ENCODE results near the gene ADCY1. TPM values are rescaled to one million over a fixed set of nuclear protein-coding genes. Genes with fewer than 3 reads are reported as not detected.

ADCY1 gene
- total RNA-seq, 4 donors from 2014 or later, result 0.15 to 0.72 (median 0.26) TPM

DNA sequence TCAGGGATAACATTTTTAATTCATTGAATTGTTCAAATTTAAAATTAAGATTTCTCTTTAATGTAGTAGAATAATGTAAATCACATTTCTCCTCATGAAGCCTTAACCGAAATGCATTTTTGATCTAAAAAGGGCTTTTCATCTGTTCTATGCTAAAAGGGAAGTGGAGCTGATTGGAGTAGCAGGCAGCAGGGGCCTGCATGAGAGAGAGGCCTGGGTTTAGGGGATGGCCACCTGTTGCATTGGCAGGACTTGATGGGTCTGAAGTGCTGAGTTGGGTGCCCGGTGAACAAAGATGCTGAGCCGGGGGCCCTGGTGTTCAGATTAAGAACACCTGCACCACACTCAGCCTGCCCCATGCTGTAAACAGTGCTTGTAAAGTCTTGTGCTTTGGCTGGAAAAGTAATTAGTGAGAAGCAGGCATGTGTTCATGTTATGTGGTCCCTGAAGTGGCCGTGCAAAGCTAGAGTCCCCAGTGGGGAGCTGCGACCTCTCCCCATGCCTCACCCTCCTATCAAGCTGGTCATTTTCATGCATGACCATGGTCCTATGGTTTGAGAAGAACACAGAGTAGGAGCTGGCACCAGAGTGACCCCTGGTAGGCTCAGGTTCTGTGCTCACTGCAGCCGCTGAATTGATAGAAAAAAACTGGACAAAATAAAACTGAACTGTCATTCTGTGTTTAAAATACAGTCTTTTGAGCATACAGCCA, 124.3 kb downstream of the ADCY1 start:
- H3K27ac ChIP-seq, result no peak overlapping the region
- no peak overlapping the region for H3K4me3 ChIP-seq
- TF ChIP-seq EP300 (IDR thresholded peaks at IDR 0.05), result no peak
- 88% methylated on average over 4 of the region's 6 CpGs for WGBS
- H3K9me3 ChIP-seq, result no peaks in the 10 kb centered on the region
- no peaks in the 10 kb centered on the region for H3K27me3 ChIP-seq
- DNase-seq (ENCODE audit: low spot score in 2 of 2), result peak in 1 of 2 donors; percentile 37
- H3K36me3 ChIP-seq, result no peaks in the 10 kb centered on the region
- no peaks in the 10 kb centered on the region for H3K4me1 ChIP-seq

DNA sequence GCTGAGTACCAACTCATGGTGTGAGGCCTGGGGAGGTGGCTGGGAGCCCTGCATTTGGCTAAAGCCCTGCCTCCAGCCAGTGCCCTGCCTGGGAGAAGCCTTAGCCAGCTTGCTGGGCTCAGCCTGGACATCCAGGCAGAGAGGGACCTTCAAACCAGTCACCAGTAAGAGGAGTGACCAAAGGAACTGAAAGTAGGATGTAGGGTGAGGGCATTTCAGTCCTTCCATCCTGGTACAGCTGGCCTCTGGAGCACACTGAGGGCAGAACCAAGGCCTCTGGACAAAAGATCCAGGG, 124.8 kb downstream of the ADCY1 start:
- no peaks in the 10 kb centered on the region for H3K4me1 ChIP-seq
- H3K9me3 ChIP-seq, result no peaks in the 10 kb centered on the region
- DNase-seq (ENCODE audit: low spot score in 2 of 2), result peak in 1 of 2 donors; percentile 24
- H3K27me3 ChIP-seq, result no peaks in the 10 kb centered on the region
- no peaks in the 10 kb centered on the region for H3K36me3 ChIP-seq
- no peak for TF ChIP-seq EP300 (IDR thresholded peaks at IDR 0.05)
- no peak for TF ChIP-seq POLR2AphosphoS5 (IDR thresholded peaks at IDR 0.05)
- no peak for TF ChIP-seq POLR2A (IDR thresholded peaks at IDR 0.05)
- TF ChIP-seq, protein P1, sequence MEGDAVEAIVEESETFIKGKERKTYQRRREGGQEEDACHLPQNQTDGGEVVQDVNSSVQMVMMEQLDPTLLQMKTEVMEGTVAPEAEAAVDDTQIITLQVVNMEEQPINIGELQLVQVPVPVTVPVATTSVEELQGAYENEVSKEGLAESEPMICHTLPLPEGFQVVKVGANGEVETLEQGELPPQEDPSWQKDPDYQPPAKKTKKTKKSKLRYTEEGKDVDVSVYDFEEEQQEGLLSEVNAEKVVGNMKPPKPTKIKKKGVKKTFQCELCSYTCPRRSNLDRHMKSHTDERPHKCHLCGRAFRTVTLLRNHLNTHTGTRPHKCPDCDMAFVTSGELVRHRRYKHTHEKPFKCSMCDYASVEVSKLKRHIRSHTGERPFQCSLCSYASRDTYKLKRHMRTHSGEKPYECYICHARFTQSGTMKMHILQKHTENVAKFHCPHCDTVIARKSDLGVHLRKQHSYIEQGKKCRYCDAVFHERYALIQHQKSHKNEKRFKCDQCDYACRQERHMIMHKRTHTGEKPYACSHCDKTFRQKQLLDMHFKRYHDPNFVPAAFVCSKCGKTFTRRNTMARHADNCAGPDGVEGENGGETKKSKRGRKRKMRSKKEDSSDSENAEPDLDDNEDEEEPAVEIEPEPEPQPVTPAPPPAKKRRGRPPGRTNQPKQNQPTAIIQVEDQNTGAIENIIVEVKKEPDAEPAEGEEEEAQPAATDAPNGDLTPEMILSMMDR (IDR thresholded peaks at IDR 0.05), result no peak
- no peak overlapping the region for H3K27ac ChIP-seq
- H3K4me3 ChIP-seq, result no peak overlapping the region

DNA sequence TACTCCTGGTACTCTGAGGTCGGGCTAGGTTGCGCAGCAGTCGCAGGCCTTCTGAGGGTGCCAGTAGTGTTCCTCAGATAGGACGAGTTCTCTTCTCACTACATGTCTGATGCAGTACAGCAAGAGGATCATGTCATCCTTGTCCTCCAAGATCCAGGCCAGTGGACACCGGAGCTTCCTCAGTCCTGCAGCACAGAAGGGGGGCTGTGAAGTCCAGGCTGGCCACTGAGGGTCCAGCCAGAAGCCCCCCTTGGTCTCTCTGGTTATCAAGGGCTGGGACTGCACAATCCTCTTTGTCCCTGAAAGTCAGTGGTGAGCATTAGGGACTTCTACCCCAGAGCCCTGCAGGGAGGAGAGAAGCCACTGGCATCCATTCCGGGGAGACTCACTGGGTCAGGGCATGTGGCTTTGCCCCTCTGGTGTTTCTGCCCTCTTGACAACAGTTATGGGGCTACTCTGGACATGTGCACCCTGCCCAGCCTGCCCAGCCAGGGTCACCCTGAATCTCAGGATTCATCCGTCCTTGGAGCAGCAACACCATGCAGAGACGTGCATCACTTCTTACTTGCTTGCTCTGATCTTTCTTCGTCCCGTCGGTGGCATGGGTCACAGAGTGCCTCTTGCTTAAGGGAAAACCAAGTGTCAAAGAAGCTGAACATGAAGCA, 125.7 kb downstream of the ADCY1 start:
- H3K27me3 ChIP-seq, result no peaks in the 10 kb centered on the region
- TF ChIP-seq, protein P1 (IDR thresholded peaks at IDR 0.05), result no peak
- no peak for TF ChIP-seq POLR2AphosphoS5 (IDR thresholded peaks at IDR 0.05)
- no peak for TF ChIP-seq POLR2A (IDR thresholded peaks at IDR 0.05)
- no peak for TF ChIP-seq EP300 (IDR thresholded peaks at IDR 0.05)
- no peaks in the 10 kb centered on the region for H3K9me3 ChIP-seq
- no peak overlapping the region for H3K27ac ChIP-seq
- H3K4me3 ChIP-seq, result no peak overlapping the region
- no peaks in the 10 kb centered on the region for H3K36me3 ChIP-seq
- peak; percentile 58 to 69 for DNase-seq (ENCODE audit: low spot score in 2 of 2)
- 85% methylated on average over 10 of the region's 11 CpGs for WGBS
- no peaks in the 10 kb centered on the region for H3K4me1 ChIP-seq

DNA sequence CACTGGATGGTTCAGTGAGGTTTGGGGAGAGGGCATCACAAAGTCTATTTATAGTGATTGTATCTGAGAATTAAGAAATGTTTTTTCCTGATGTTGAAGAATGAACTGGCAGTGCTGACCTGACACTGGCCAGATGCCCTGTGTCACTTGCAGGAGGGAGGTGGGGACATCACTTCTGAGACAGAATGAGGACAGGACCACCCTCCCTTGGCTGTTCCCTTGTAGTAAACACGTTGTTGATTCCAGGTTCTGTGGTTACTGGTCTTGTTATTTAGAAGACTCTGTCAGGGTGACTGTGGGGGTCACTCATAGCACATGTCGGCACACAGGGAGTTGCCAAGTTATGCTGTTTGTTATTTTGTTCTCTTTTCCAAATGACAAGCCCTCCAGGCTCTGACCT, 126.4 kb downstream of the ADCY1 start:
- no peak overlapping the region for H3K27ac ChIP-seq
- DNase-seq (ENCODE audit: low spot score in 2 of 2), result peak; percentile 62 to 80
- 39% methylated on average over 2 of the region's 2 CpGs for WGBS

DNA sequence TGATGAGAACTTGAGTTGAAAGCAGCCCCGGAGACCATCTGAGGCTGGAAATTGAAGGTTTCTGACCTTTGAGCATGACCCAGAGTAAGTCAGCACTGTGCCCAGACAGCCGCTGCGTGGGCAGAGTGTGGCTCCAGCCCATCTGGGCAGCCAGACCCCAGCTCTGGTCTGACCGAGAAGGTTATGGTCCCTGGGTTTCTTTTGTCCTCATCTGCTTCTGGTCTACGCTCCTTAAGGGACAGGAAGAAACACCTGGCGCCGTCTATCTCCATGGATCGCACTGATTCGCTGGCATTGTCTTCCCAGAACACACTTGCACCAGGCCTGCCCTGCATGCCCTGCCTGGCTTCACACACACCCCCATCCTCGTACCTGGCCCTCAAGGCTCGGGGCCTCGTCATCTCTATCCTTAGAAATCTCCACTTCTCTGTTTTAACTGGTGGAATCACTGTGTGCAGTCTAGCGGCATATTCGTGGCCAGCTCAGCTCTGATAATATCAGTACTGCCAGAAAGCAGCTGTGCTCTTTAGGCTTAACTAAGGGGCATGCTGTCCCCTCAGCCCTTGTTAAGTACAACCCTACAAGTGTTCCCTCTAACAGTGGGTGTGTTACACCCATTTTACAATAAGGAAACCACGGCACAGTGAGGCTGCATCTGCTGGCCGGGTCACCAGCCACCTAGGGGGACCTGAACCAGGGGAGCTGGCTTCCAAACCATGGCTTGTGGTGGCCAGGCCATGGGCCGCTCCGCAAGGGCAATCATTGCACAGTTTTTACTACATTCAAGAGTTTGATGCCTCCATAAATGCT, 127.7 kb downstream of the ADCY1 start:
- H3K4me3 ChIP-seq, result no peak overlapping the region
- no peak overlapping the region for H3K27ac ChIP-seq
- DNase-seq (ENCODE audit: low spot score in 2 of 2), result peak in 1 of 2 donors; percentile 62
- no peaks in the 10 kb centered on the region for H3K4me1 ChIP-seq
- TF ChIP-seq EP300 (IDR thresholded peaks at IDR 0.05) (no peak), POLR2AphosphoS5 (IDR thresholded peaks at IDR 0.05) (no peak), POLR2A (IDR thresholded peaks at IDR 0.05) (no peak)
- TF ChIP-seq, protein P1 (IDR thresholded peaks at IDR 0.05), result no peak
- no peaks in the 10 kb centered on the region for H3K9me3 ChIP-seq
- 81% methylated on average over 14 of the region's 18 CpGs for WGBS
- no peaks in the 10 kb centered on the region for H3K36me3 ChIP-seq
- H3K27me3 ChIP-seq, result no peaks in the 10 kb centered on the region

More for the DNA sequence above, 126.4 kb downstream of the ADCY1 start:
- Histone ChIP-seq H3K36me3 (no peaks in the 10 kb centered on the region), H3K4me1 (no peaks in the 10 kb centered on the region), H3K4me3 (no peak overlapping the region), H3K27me3 (no peaks in the 10 kb centered on the region), H3K9me3 (no peaks in the 10 kb centered on the region)
- TF ChIP-seq POLR2AphosphoS5 (IDR thresholded peaks at IDR 0.05) (no peak), EP300 (IDR thresholded peaks at IDR 0.05) (no peak), POLR2A (IDR thresholded peaks at IDR 0.05) (no peak)
- TF ChIP-seq, protein P1 (IDR thresholded peaks at IDR 0.05), result no peak

Measured in suprapubic skin (tissue), 4 donors.